Measurements from ENCODE around the gene KDM3A. TPM values are rescaled to one million over a fixed set of nuclear protein-coding genes. Genes with fewer than 3 reads are reported as not detected.

Gene KDM3A
- total RNA-seq, 6 experiments from 2014 or later: 17.6 to 25.1 (median 21.3) TPM

- Mint-ChIP-seq H3K27ac (peak overlapping the region; percentile 92), H3K4me1 (ENCODE audit: low read depth) (peaks cover 45% of the 10 kb centered on the region), H3K9me3 (peaks cover 29% of the 10 kb centered on the region), H3K27me3 (ENCODE audit: insufficient read depth) (no peaks in the 10 kb centered on the region; the same call in none of the 2 replicates), H3K4me3 (peak overlapping the region; percentile 90), H3K36me3 (ENCODE audit: low read depth) (peaks cover 44% of the 10 kb centered on the region)
- DNase-seq: peak; percentile 41
- TF ChIP-seq CTCF (IDR thresholded peaks at IDR 0.05): no peak
Measured at GRCh38 chr2:86441882-86442641, 891 bp downstream of the KDM3A start.

GRCh38 chr2:86442642-86443005, 1.5 kb downstream of the KDM3A start:
- peak overlapping the region; percentile 90 for H3K4me3 Mint-ChIP-seq
- H3K9me3 Mint-ChIP-seq: peaks cover 24% of the 10 kb centered on the region
- peaks cover 46% of the 10 kb centered on the region for H3K4me1 Mint-ChIP-seq (ENCODE audit: low read depth)
- peak; percentile 90 for DNase-seq
- TF ChIP-seq CTCF (IDR thresholded peaks at IDR 0.05): 0 out of 2 replicates have a peak, but pooled peaks have one; percentile 7
- peak overlapping the region; percentile 92 for H3K27ac Mint-ChIP-seq
- H3K36me3 Mint-ChIP-seq (ENCODE audit: low read depth): peaks cover 47% of the 10 kb centered on the region
- no peaks in the 10 kb centered on the region; the same call in none of the 2 replicates for H3K27me3 Mint-ChIP-seq (ENCODE audit: insufficient read depth)

- H3K27me3 Mint-ChIP-seq (ENCODE audit: insufficient read depth): no peaks in the 10 kb centered on the region; the same call in none of the 2 replicates
- peaks cover 58% of the 10 kb centered on the region for H3K4me1 Mint-ChIP-seq (ENCODE audit: low read depth)
- DNase-seq: no peak
- H3K36me3 Mint-ChIP-seq (ENCODE audit: low read depth): peaks cover 50% of the 10 kb centered on the region
- H3K27ac Mint-ChIP-seq: no peak overlapping the region
- H3K4me3 Mint-ChIP-seq: peak overlapping the region; percentile 90
- H3K9me3 Mint-ChIP-seq: peaks cover 17% of the 10 kb centered on the region
- no peak for TF ChIP-seq CTCF (IDR thresholded peaks at IDR 0.05)
Measured at GRCh38 chr2:86443631-86444350, 2.6 kb downstream of the KDM3A start.

- H3K36me3 Mint-ChIP-seq (ENCODE audit: low read depth): peaks cover 47% of the 10 kb centered on the region
- no peak overlapping the region for H3K4me3 Mint-ChIP-seq
- peaks cover 58% of the 10 kb centered on the region for H3K4me1 Mint-ChIP-seq (ENCODE audit: low read depth)
- no peak for TF ChIP-seq CTCF (IDR thresholded peaks at IDR 0.05)
- peaks cover 3% of the 10 kb centered on the region for H3K9me3 Mint-ChIP-seq
- no peaks in the 10 kb centered on the region; the same call in none of the 2 replicates for H3K27me3 Mint-ChIP-seq (ENCODE audit: insufficient read depth)
- no peak for DNase-seq
- no peak overlapping the region for H3K27ac Mint-ChIP-seq
Measured at GRCh38 chr2:86445436-86445835, 4.3 kb downstream of the KDM3A start.

- no peaks in the 10 kb centered on the region; the same call in 1 of the 2 replicates for H3K27me3 Mint-ChIP-seq (ENCODE audit: insufficient read depth)
- no peak overlapping the region for H3K27ac Mint-ChIP-seq
- H3K4me1 Mint-ChIP-seq (ENCODE audit: low read depth): peaks cover 55% of the 10 kb centered on the region
- TF ChIP-seq CTCF (IDR thresholded peaks at IDR 0.05): no peak
- no peaks in the 10 kb centered on the region for H3K9me3 Mint-ChIP-seq
- no peak overlapping the region for H3K4me3 Mint-ChIP-seq
- no peak for DNase-seq
- peaks cover 50% of the 10 kb centered on the region for H3K36me3 Mint-ChIP-seq (ENCODE audit: low read depth)
Measured at GRCh38 chr2:86446060-86446459, 4.9 kb downstream of the KDM3A start.

All from HFFc6 (cell line).